Transverse colon (tissue), 4 donors: ENCODE results near the gene DOCK2. TPM values are rescaled to one million over a fixed set of nuclear protein-coding genes. Genes with fewer than 3 reads are reported as not detected.
A peak's percentile ranks its signal among the peaks of the same experiment; 100 is the strongest.

Experiments
- DNase-seq: peaks from one replicate; pipeline ENCODE4 v3.0.0-alpha.2; 2019
- H3K27ac ChIP-seq, 4 donors: fragments of 200-600 bp; sonication (generic); 2 replicates each; pipeline ENCODE4 v1.5.1; 2016 to 2018; ENCODE audit warnings: inconsistent platforms in 4 of 4
- H3K27me3 ChIP-seq: fragments of 200-600 bp; sonication (generic); 2 replicates; pipeline ENCODE4 v1.5.1; 2017; ENCODE audit warnings: inconsistent platforms
- H3K36me3 ChIP-seq, 4 donors: fragments of 200-600 bp; sonication (generic); 2 replicates each; pipeline ENCODE4 v1.5.1; 2017 to 2019; ENCODE audit warnings: inconsistent platforms in 4 of 4
- H3K4me1 ChIP-seq, 4 donors: fragments of 200-600 bp; sonication (generic); 2 replicates each; pipeline ENCODE4 v1.5.1; 2017 to 2020; ENCODE audit warnings: inconsistent platforms in 4 of 4
- H3K4me3 ChIP-seq, 4 donors: fragments of 200-600 bp; sonication (generic); 1 replicate in 1 of 4; 2 replicates in 3 of 4; pipeline versions ENCODE4 v1.5.1 to v1.6.1; 2017 to 2019; ENCODE audit warnings: inconsistent platforms in 4 of 4
- H3K9me3 ChIP-seq, 2 donors: fragments of 200-600 bp; sonication (generic); 2 replicates each; pipeline ENCODE4 v1.5.1; 2017 to 2019; ENCODE audit warnings: inconsistent platforms in 2 of 2
- EP300 ChIP-seq: sonication (generic); formaldehyde crosslinking; IDR thresholded peaks from one replicate; pipeline ENCODE4 v1.6.1; 2017; ENCODE audit warnings: antibody characterized with exemption, low read depth
- POLR2A ChIP-seq: fragments of 450-650 bp; IDR thresholded peaks from one replicate; pipeline ENCODE4 v1.6.1; 2016; ENCODE audit warnings: antibody characterized with exemption, mild to moderate bottlenecking, moderate library complexity
- POLR2AphosphoS5 ChIP-seq, 3 donors: sonication (generic); formaldehyde crosslinking; IDR thresholded peaks; one replicate each; pipeline ENCODE4 v1.6.1; 2016; ENCODE audit warnings: antibody characterized with exemption in 3 of 3
- WGBS, 2 donors: methylation state at CpG; one replicate each; pipeline ENCODE4 v1.1.5; 2018; ENCODE audit warnings: low coverage in 1 of 2; 5-methylcytosine and 5-hydroxymethylcytosine counted together
- in situ Hi-C, 4 donors: fragments of 200-750 bp; cut with MboI; loops; one replicate each; pipeline versions ENCODE4 v1.15.0 to v1.15.1; 2017; ENCODE audit warnings: low sequenced_read_pairs in 3 of 4, low pct_ligation_motif_present in 1 of 4, low pct_unique_long_range_greater_than_20kb in 1 of 4
- intact Hi-C: fragments of 100-400 bp; cut with DNase I; formaldehyde crosslinking; loops from one replicate; pipeline ENCODE4 v1.15.1; 2023; ENCODE audit warnings: low total_unique reads
- total RNA-seq, 4 donors: library from RNA; depleted of rRNA; stranded (reverse); fragments of >200 nt; gene quantifications; one replicate each; pipeline ENCODE4 v1.1.0, GENCODE V29; 2016
- TF ChIP-seq, protein P1 (sequence below), 5 experiments: fragments of 200-600 bp in 3 of 5; fragments of 450-650 bp in 2 of 5; sonication (generic) in 3 of 5; IDR thresholded peaks; 1 replicate in 2 of 5; 2 replicates in 3 of 5; pipeline ENCODE4 v1.5.1; 2016 to 2017; ENCODE audit warnings: antibody characterized with exemption in 5 of 5, inconsistent platforms in 3 of 5, mild to moderate bottlenecking in 2 of 5, moderate library complexity in 1 of 5

Gene DOCK2
- total RNA-seq, 4 donors from 2014 or later: 8.3 to 24.0 (median 14.3) TPM

DNA sequence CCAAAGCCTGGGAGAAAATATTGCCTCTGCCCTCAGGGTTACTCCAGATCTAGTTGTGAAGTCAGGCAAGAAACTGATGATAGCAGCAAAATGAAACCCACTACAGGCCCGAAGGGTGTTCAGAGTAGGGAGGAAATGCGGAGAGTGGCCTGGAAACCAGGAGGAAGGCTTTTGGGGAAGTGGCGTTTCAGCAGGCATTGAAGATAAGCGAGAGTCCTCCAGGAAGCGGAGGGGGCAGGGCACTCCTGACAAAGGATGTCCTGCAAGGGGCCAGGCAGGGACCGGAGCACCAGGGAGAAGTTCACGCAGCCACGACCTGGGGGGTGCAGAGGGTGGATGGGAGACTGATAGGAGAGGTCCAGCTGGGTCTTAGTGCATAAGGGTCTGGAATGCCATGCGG, 460.9 kb downstream of the DOCK2 start:
- peak; percentile 9 for DNase-seq
- no peaks in the 10 kb centered on the region for H3K27me3 ChIP-seq
- H3K4me3 ChIP-seq: no peak overlapping the region
- no peaks in the 10 kb centered on the region for H3K9me3 ChIP-seq
- H3K4me1 ChIP-seq: no peaks in the 10 kb centered on the region
- in situ Hi-C loops (loop anchor here in 1 of 4 donors (10.0 kb wide), 1 partner anchor 87 kb away; no protein-coding TSS in a partner anchor), intact Hi-C loops (no loop called here)
- H3K36me3 ChIP-seq: no peaks in the 10 kb centered on the region
- no peak for TF ChIP-seq POLR2AphosphoS5 (IDR thresholded peaks at IDR 0.05)
- TF ChIP-seq, protein P1, sequence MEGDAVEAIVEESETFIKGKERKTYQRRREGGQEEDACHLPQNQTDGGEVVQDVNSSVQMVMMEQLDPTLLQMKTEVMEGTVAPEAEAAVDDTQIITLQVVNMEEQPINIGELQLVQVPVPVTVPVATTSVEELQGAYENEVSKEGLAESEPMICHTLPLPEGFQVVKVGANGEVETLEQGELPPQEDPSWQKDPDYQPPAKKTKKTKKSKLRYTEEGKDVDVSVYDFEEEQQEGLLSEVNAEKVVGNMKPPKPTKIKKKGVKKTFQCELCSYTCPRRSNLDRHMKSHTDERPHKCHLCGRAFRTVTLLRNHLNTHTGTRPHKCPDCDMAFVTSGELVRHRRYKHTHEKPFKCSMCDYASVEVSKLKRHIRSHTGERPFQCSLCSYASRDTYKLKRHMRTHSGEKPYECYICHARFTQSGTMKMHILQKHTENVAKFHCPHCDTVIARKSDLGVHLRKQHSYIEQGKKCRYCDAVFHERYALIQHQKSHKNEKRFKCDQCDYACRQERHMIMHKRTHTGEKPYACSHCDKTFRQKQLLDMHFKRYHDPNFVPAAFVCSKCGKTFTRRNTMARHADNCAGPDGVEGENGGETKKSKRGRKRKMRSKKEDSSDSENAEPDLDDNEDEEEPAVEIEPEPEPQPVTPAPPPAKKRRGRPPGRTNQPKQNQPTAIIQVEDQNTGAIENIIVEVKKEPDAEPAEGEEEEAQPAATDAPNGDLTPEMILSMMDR (IDR thresholded peaks at IDR 0.05): no peak
- TF ChIP-seq EP300: no peak
- no peak for TF ChIP-seq POLR2A
- WGBS, 2 donors: 75 to 100% methylated on average over 2 to 9 of the region's 9 CpGs
- no peak overlapping the region for H3K27ac ChIP-seq

DNA sequence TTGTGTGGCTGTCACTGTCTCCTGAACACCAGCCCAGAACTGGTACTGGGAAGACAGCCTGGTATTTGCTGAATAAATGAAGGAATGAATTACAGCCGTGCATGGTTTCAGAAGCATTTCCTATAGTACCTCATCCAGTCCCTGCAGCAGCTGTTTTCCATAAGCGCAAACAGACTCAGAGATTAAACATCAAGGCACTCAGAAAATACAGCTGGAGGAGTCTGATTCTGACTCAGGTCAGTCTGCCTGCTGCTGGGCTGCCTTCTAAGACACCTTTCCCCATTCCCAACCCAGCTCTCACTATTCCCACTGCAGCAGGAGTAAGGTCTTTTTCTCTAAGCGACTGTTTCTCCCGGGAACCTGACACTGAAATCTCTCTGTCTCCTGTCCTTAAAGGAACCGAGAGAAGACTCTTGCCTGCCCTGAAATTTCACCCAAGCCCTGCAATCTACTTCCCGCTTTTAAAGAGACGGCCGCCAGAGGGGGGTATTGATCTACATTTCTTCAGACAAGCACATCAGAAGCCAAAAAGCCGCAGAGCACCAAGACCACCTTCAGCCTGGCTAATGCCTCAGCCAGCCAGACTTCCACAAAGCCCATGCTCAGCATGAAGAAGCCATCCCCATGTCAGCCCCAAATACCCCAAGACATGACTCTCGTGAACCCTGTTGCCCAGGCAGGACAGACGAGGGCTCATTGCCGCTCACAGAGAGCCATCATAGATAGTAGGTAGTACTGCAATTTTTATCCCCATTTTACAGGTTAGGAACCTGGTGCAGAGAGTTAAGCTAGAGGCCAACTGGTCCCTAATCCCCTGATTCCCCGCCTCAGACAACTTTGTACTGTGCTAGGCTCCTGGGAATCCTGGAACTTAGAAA, 463.2 kb downstream of the DOCK2 start:
- Histone ChIP-seq H3K36me3 (no peaks in the 10 kb centered on the region), H3K4me3 (no peak overlapping the region), H3K4me1 (no peaks in the 10 kb centered on the region), H3K27me3 (no peaks in the 10 kb centered on the region), H3K27ac (no peak overlapping the region), H3K9me3 (no peaks in the 10 kb centered on the region)
- in situ Hi-C loops (loop anchor here in 1 of 4 donors (10.0 kb wide), 1 partner anchor 84 kb away; no protein-coding TSS in a partner anchor), intact Hi-C loops (no loop called here)
- DNase-seq: peak; percentile 67
- WGBS, 2 donors: 7 to 29% methylated on average over 3 to 13 of the region's 13 CpGs
- no peak for TF ChIP-seq POLR2AphosphoS5 (IDR thresholded peaks at IDR 0.05)
- TF ChIP-seq POLR2A: no peak
- TF ChIP-seq, protein P1 (IDR thresholded peaks at IDR 0.05): peak; percentile 41 to 56 (median 49)
- no peak for TF ChIP-seq EP300

DNA sequence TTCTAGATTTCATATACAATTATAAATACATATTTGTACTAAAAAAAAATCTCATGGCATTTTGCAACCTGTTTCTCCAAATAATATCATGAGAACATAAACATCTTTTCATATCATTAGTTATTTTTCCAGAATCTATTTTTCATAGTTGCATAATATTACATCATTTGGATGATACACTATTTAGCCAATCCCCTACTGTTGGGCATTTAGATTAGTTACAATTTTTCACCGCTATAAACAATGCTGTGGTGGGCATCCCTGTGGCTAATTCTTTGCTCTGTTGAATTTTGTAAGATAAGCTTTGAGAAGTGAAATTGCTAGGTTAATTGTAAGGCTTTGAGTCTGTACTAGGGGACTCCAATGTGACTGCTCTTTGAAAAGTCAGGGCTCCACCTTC, 466.4 kb downstream of the DOCK2 start:
- WGBS, 2 donors: 95 to 100% methylated on average over 1 of the region's 1 CpG
- Histone ChIP-seq H3K4me3 (no peak overlapping the region), H3K4me1 (no peaks in the 10 kb centered on the region), H3K27ac (no peak overlapping the region), H3K9me3 (no peaks in the 10 kb centered on the region), H3K27me3 (no peaks in the 10 kb centered on the region), H3K36me3 (no peaks in the 10 kb centered on the region)
- no peak for TF ChIP-seq POLR2AphosphoS5 (IDR thresholded peaks at IDR 0.05)
- TF ChIP-seq EP300: no peak
- TF ChIP-seq, protein P1 (IDR thresholded peaks at IDR 0.05): no peak
- TF ChIP-seq POLR2A: no peak
- intact Hi-C loops (no loop called here), in situ Hi-C loops (loop anchor here in 1 of 4 donors (10.0 kb wide), 1 partner anchor 81 kb away; no protein-coding TSS in a partner anchor)
- DNase-seq: no peak

DNA sequence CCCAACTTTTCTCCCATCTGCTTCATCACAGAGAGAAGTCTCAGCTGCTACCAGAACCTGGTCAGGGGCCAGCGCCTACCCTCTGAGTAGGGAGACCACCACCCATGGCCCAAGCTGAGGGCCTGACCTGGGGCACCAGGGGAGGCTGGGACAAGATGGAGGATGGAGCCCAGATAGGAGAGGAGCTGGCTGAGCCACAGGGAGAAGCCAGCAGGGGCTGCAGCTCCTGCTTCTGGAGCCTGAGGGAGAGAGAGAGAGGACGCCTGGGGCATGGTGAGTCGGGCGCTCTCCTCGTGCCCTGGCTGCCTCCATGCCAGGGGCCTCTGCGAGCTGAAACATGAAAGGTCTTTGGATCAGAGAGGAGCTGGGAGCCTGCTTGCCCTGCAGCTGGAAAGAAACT, 467.2 kb downstream of the DOCK2 start:
- 83 to 100% methylated on average over 1 to 5 of the region's 6 CpGs for WGBS, 2 donors
- no peaks in the 10 kb centered on the region for H3K36me3 ChIP-seq
- no peaks in the 10 kb centered on the region for H3K27me3 ChIP-seq
- H3K4me3 ChIP-seq: no peak overlapping the region
- intact Hi-C loops (no loop called here), in situ Hi-C loops (loop anchor here in 1 of 4 donors (10.0 kb wide), 1 partner anchor 81 kb away; no protein-coding TSS in a partner anchor)
- no peak for TF ChIP-seq POLR2A
- TF ChIP-seq, protein P1 (IDR thresholded peaks at IDR 0.05): no peak
- no peak for TF ChIP-seq POLR2AphosphoS5 (IDR thresholded peaks at IDR 0.05)
- TF ChIP-seq EP300: no peak
- H3K9me3 ChIP-seq: no peaks in the 10 kb centered on the region
- DNase-seq: no peak
- no peak overlapping the region for H3K27ac ChIP-seq
- no peaks in the 10 kb centered on the region for H3K4me1 ChIP-seq
